Immature natural killer cell (primary cell): Measurements from ENCODE around the gene SPRY2. TPM values are rescaled to one million over a fixed set of nuclear protein-coding genes. Genes with fewer than 3 reads are reported as not detected.

ENCODE experiments used
- DNase-seq, 3 donors: peaks; one replicate each; pipeline ENCODE4 v3.0.0; 2022; ENCODE audit warnings: mixed read lengths in 1 of 3
- H3K27ac Mint-ChIP-seq, 6 donors: one replicate each; pipeline ENCODE4 v1.8.0; 2020; ENCODE audit warnings: mixed read lengths in 6 of 6, mild to moderate bottlenecking in 5 of 6, inconsistent platforms in 4 of 6, moderate library complexity in 3 of 6
- H3K27me3 Mint-ChIP-seq, 3 donors: one replicate each; pipeline ENCODE4 v1.8.0; 2020 to 2021; ENCODE audit warnings: low read depth in 3 of 3, mild to moderate bottlenecking in 3 of 3, mixed read lengths in 3 of 3, moderate library complexity in 3 of 3, inconsistent platforms in 1 of 3
- H3K36me3 Mint-ChIP-seq, 3 donors: one replicate each; pipeline ENCODE4 v1.8.0; 2020; ENCODE audit warnings: mixed read lengths in 3 of 3, inconsistent platforms in 2 of 3, mild to moderate bottlenecking in 2 of 3
- H3K4me1 Mint-ChIP-seq, 2 donors: one replicate each; pipeline ENCODE4 v1.8.0; 2020; ENCODE audit warnings: inconsistent platforms in 2 of 2, mild to moderate bottlenecking in 2 of 2, mixed read lengths in 2 of 2, moderate library complexity in 1 of 2
- H3K4me3 Mint-ChIP-seq, 5 donors: one replicate each; pipeline ENCODE4 v1.8.0; 2020; ENCODE audit warnings: mild to moderate bottlenecking in 5 of 5, mixed read lengths in 5 of 5, inconsistent platforms in 3 of 5, moderate library complexity in 3 of 5
- H3K9me3 Mint-ChIP-seq, 6 donors: one replicate each; pipeline ENCODE4 v1.8.0; 2020; ENCODE audit warnings: mild to moderate bottlenecking in 6 of 6, mixed read lengths in 6 of 6, inconsistent platforms in 4 of 6, moderate library complexity in 3 of 6
- polyA plus RNA-seq, 3 donors: library from polyadenylated mRNA; unstranded; fragments of 300-500 nt; fragmentation: Illumina TruSeq; gene quantifications; one replicate each; pipeline ENCODE4 v1.2.3, GENCODE V29; 2021

Gene SPRY2
- polyA plus RNA-seq, 3 donors from 2014 or later, result 4.1 to 7.2 (median 4.9) TPM

- H3K4me1 Mint-ChIP-seq, result peaks cover 7 to 20% of the 10 kb centered on the region in 2 donors
- peaks cover 0 to 1% (median 0%) of the 10 kb centered on the region in 3 donors for H3K27me3 Mint-ChIP-seq
- peaks cover 6 to 20% (median 15%) of the 10 kb centered on the region in 3 donors for H3K36me3 Mint-ChIP-seq
- no peak for DNase-seq
- H3K4me3 Mint-ChIP-seq, result no peak overlapping the region
- no peaks in the 10 kb centered on the region for H3K9me3 Mint-ChIP-seq
- no peak overlapping the region for H3K27ac Mint-ChIP-seq
These were observed 11.7 kb downstream of the SPRY2 start for GRCh38 chr13:80329250-80329649.

DNA sequence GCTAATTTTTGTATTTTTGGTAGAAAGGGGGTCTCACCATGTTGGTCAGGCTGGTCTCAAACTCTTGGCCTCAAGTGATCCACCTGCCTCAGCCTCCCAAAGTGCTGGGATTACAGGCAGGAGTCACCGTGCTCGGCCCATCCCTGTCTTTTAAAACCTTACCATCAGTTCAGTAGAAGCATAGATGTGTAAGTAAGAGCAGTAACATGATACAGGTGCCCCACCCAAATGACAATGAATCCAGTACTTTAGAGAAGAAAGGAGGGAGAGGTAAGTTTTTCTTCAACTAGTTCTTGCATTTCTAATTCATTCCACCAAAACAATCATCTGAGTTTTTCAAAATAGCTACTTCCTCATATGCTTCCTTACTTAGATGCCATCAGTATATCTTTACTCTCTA, 21.9 kb downstream of the SPRY2 start:
- Mint-ChIP-seq H3K27me3 (peaks cover 0 to 4% (median 0%) of the 10 kb centered on the region in 3 donors), H3K9me3 (no peaks in the 10 kb centered on the region), H3K4me3 (no peak overlapping the region), H3K36me3 (peaks cover 0 to 8% (median 6%) of the 10 kb centered on the region in 3 donors), H3K27ac (no peak overlapping the region), H3K4me1 (no peaks in the 10 kb centered on the region)
- no peak for DNase-seq

GRCh38 chr13:80314711-80315653, 25.9 kb downstream of the SPRY2 start:
- peaks cover 0 to 6% (median 2%) of the 10 kb centered on the region in 3 donors for H3K36me3 Mint-ChIP-seq
- DNase-seq, result no peak
- no peaks in the 10 kb centered on the region for H3K4me1 Mint-ChIP-seq
- no peaks in the 10 kb centered on the region for H3K9me3 Mint-ChIP-seq
- no peak overlapping the region for H3K4me3 Mint-ChIP-seq
- peaks cover 0 to 4% (median 2%) of the 10 kb centered on the region in 3 donors for H3K27me3 Mint-ChIP-seq
- no peak overlapping the region for H3K27ac Mint-ChIP-seq

GRCh38 chr13:80313668-80314256, 27.2 kb downstream of the SPRY2 start:
- Mint-ChIP-seq H3K36me3 (no peaks in the 10 kb centered on the region), H3K4me1 (no peaks in the 10 kb centered on the region), H3K9me3 (no peaks in the 10 kb centered on the region), H3K27me3 (peaks cover 0 to 2% (median 0%) of the 10 kb centered on the region in 3 donors), H3K4me3 (no peak overlapping the region), H3K27ac (no peak overlapping the region)
- no peak for DNase-seq

- H3K27me3 Mint-ChIP-seq, result peaks cover 0 to 2% (median 0%) of the 10 kb centered on the region in 3 donors
- H3K9me3 Mint-ChIP-seq, result no peaks in the 10 kb centered on the region
- no peaks in the 10 kb centered on the region for H3K36me3 Mint-ChIP-seq
- no peak overlapping the region for H3K4me3 Mint-ChIP-seq
- H3K4me1 Mint-ChIP-seq, result no peaks in the 10 kb centered on the region
- no peak for DNase-seq
- no peak overlapping the region for H3K27ac Mint-ChIP-seq
These were observed 28.0 kb downstream of the SPRY2 start for GRCh38 chr13:80312967-80313366.

DNA sequence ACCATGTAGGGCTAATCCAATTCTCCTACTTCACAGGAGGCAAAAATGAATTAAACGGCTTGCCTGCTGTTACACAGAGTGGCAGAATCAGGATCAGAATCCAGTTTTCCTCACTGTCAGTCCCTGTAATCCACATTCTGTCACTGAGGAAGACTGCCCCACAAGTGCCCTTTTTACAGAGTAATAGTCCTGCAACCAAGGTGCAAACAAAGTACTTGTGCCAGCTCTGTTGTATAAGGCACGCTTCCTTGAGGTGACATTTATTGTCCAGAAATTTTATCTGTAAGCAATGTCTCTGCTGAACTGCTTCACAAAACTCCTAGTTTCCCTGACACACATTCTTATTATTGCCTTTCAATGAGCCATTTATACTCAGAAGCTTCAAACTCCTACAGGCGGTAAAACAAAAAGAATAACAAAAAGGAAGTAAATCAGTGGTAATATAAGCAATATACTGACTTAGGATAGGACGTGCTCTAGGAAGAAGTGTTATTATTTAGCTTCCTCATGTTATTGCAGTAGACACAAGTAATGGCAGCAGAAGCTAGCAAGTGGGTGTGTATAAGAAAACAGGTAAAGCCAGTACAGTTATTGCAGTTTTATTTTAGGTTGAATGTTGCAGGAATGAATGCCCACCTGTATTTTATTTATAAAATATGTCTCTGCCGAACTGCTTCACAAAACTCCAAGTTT, 28.8 kb downstream of the SPRY2 start:
- H3K27me3 Mint-ChIP-seq, result peaks cover 0 to 2% (median 0%) of the 10 kb centered on the region in 3 donors
- H3K36me3 Mint-ChIP-seq, result no peaks in the 10 kb centered on the region
- H3K9me3 Mint-ChIP-seq, result no peaks in the 10 kb centered on the region
- H3K27ac Mint-ChIP-seq, result no peak overlapping the region
- no peak overlapping the region for H3K4me3 Mint-ChIP-seq
- DNase-seq, result no peak
- no peaks in the 10 kb centered on the region for H3K4me1 Mint-ChIP-seq

DNA sequence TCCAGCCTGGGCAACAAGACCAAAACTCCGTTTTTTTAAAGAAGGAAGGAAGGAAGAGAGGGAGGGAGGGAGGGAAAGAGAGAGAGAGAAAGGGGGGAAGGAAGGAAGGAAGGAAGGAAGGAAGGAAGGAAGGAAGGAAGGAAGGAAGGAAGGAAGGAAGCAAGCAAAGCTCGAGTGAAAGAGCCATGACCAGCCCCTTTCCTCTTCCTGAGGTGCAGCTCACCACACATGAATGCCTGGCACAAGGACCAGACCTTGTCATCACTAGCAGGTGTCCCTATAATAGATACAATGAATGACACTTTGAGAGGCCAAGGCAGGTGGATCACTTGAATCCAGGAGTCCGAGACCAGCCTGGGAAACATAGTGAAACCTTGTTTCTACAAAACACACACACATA, 31.0 kb downstream of the SPRY2 start:
- no peaks in the 10 kb centered on the region for H3K36me3 Mint-ChIP-seq

GRCh38 chr13:80307401-80307987, 33.4 kb downstream of the SPRY2 start:
- Mint-ChIP-seq H3K4me1 (peaks cover 2 to 9% of the 10 kb centered on the region in 2 donors), H3K27me3 (peaks cover 0 to 2% (median 0%) of the 10 kb centered on the region in 3 donors), H3K9me3 (no peaks in the 10 kb centered on the region), H3K4me3 (no peak overlapping the region), H3K36me3 (no peaks in the 10 kb centered on the region), H3K27ac (no peak overlapping the region)
- DNase-seq, result no peak

More for the DNA sequence above, 31.0 kb downstream of the SPRY2 start:
- H3K4me3 Mint-ChIP-seq, result no peak overlapping the region
- H3K9me3 Mint-ChIP-seq, result no peaks in the 10 kb centered on the region
- peaks cover 2 to 9% of the 10 kb centered on the region in 2 donors for H3K4me1 Mint-ChIP-seq
- peaks cover 0 to 2% (median 0%) of the 10 kb centered on the region in 3 donors for H3K27me3 Mint-ChIP-seq
- no peak overlapping the region for H3K27ac Mint-ChIP-seq
- DNase-seq, result no peak

- H3K27me3 Mint-ChIP-seq, result no peaks in the 10 kb centered on the region
- no peak overlapping the region for H3K27ac Mint-ChIP-seq
- no peak for DNase-seq
- H3K4me3 Mint-ChIP-seq, result no peak overlapping the region
- H3K4me1 Mint-ChIP-seq, result peaks cover 2 to 9% of the 10 kb centered on the region in 2 donors
- no peaks in the 10 kb centered on the region for H3K9me3 Mint-ChIP-seq
- no peaks in the 10 kb centered on the region for H3K36me3 Mint-ChIP-seq
These were observed 34.5 kb downstream of the SPRY2 start for GRCh38 chr13:80306337-80306972.

- peaks cover 0 to 1% (median 0%) of the 10 kb centered on the region in 6 donors for H3K9me3 Mint-ChIP-seq
- H3K4me3 Mint-ChIP-seq, result no peak overlapping the region
- no peaks in the 10 kb centered on the region for H3K27me3 Mint-ChIP-seq
- H3K36me3 Mint-ChIP-seq, result no peaks in the 10 kb centered on the region
- no peak overlapping the region for H3K27ac Mint-ChIP-seq
- no peak for DNase-seq
- H3K4me1 Mint-ChIP-seq, result peaks cover 2 to 9% of the 10 kb centered on the region in 2 donors
These were observed 35.2 kb downstream of the SPRY2 start for GRCh38 chr13:80305737-80306136.

- no peak overlapping the region for H3K27ac Mint-ChIP-seq
- H3K4me1 Mint-ChIP-seq, result peaks cover 2 to 9% of the 10 kb centered on the region in 2 donors
- no peaks in the 10 kb centered on the region for H3K36me3 Mint-ChIP-seq
- H3K27me3 Mint-ChIP-seq, result no peaks in the 10 kb centered on the region
- DNase-seq, result no peak
- H3K4me3 Mint-ChIP-seq, result no peak overlapping the region
- peaks cover 0 to 2% (median 0%) of the 10 kb centered on the region in 6 donors for H3K9me3 Mint-ChIP-seq
These were observed 37.6 kb downstream of the SPRY2 start for GRCh38 chr13:80303225-80303811.

DNA sequence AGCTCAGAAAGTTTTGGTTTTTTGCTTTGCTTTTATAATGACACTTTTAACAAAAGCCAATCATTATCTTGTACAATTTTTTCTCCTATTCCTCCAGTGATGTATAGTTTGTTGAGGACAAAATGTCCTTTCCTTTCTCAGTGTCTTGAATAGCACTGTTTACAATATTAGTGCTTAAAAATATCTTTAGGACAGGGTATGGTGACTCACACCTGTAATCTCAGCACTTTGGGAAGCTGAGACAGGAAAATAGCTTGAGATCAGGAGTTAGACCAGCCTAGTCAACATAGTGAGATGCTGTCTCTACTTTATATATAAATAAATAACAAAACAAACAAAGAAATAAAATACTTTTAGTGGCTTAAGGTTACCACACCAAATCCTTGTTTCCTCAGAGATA, 41.9 kb downstream of the SPRY2 start:
- DNase-seq, result no peak
- Mint-ChIP-seq H3K4me3 (no peak overlapping the region), H3K27me3 (peaks cover 0 to 1% (median 0%) of the 10 kb centered on the region in 3 donors), H3K36me3 (no peaks in the 10 kb centered on the region), H3K9me3 (peaks cover 0 to 2% (median 0%) of the 10 kb centered on the region in 6 donors), H3K4me1 (no peaks in the 10 kb centered on the region), H3K27ac (no peak overlapping the region)

- Mint-ChIP-seq H3K27me3 (peaks cover 0 to 1% (median 0%) of the 10 kb centered on the region in 3 donors), H3K4me3 (no peak overlapping the region), H3K4me1 (no peaks in the 10 kb centered on the region), H3K9me3 (peaks cover 0 to 2% (median 0%) of the 10 kb centered on the region in 6 donors), H3K36me3 (no peaks in the 10 kb centered on the region), H3K27ac (no peak overlapping the region)
- DNase-seq, result no peak
These were observed 43.4 kb downstream of the SPRY2 start for GRCh38 chr13:80297503-80297902.
